Chondrocyte (in vitro differentiated cells): ENCODE measurements around the gene PWWP2B. TPM values are rescaled to one million over a fixed set of nuclear protein-coding genes. Genes with fewer than 3 reads are reported as not detected.

Experiments
- DNase-seq: peaks from one replicate; pipeline ENCODE4 v3.0.0; 2021; ENCODE audit warnings: mixed read lengths, low spot score
- H3K27ac Mint-ChIP-seq: one replicate; pipeline ENCODE4 v1.8.0; 2021; ENCODE audit warnings: mild to moderate bottlenecking, moderate library complexity, mixed read lengths; ENCODE audit not compliant: unreplicated experiment
- H3K27me3 Mint-ChIP-seq: 2 replicates; pipeline ENCODE4 v1.8.0; 2021; ENCODE audit warnings: low read depth, mixed read lengths
- H3K36me3 Mint-ChIP-seq: 2 replicates; pipeline ENCODE4 v1.8.0; 2021; ENCODE audit warnings: low read depth, mixed read lengths
- H3K4me1 Mint-ChIP-seq: 2 replicates; pipeline ENCODE4 v1.8.0; 2021; ENCODE audit warnings: low read depth, mild to moderate bottlenecking, mixed read lengths
- H3K4me3 Mint-ChIP-seq: one replicate; pipeline ENCODE4 v1.8.0; 2021; ENCODE audit warnings: mild to moderate bottlenecking, moderate library complexity, mixed read lengths; ENCODE audit not compliant: unreplicated experiment
- H3K9me3 Mint-ChIP-seq: 2 replicates; pipeline ENCODE4 v1.8.0; 2021; ENCODE audit warnings: low read depth, mixed read lengths
- CTCF ChIP-seq: fragments of 200-600 bp; sonication (generic); IDR thresholded peaks from 2 replicates; pipeline ENCODE4 v1.5.0; 2021; ENCODE audit warnings: antibody characterized with exemption, mild to moderate bottlenecking, moderate library complexity
- total RNA-seq: library from RNA; stranded (reverse); gene quantifications from 3 replicates; pipeline ENCODE4 v1.2.1, GENCODE V29; 2021

The PWWP2B gene
- total RNA-seq, 1 donor from 2014 or later: 13.2 TPM

- peaks cover 65% of the 10 kb centered on the region for H3K4me1 Mint-ChIP-seq
- TF ChIP-seq CTCF: no peak
Measured at GRCh38 chr10:132416566-132417256, 19.7 kb downstream of the PWWP2B start.

GRCh38 chr10:132417257-132417910, 20.4 kb downstream of the PWWP2B start:
- DNase-seq: no peak
- Mint-ChIP-seq H3K4me1 (peaks cover 65% of the 10 kb centered on the region), H3K27me3 (no peaks in the 10 kb centered on the region), H3K36me3 (peaks cover 5% of the 10 kb centered on the region), H3K4me3 (no peak overlapping the region), H3K27ac (no peak overlapping the region), H3K9me3 (no peaks in the 10 kb centered on the region)
- TF ChIP-seq CTCF: no peak

More at GRCh38 chr10:132416566-132417256, 19.7 kb downstream of the PWWP2B start:
- Mint-ChIP-seq H3K36me3 (peaks cover 5% of the 10 kb centered on the region), H3K27ac (no peak overlapping the region), H3K4me3 (no peak overlapping the region), H3K9me3 (no peaks in the 10 kb centered on the region), H3K27me3 (no peaks in the 10 kb centered on the region)
- DNase-seq: no peak

- no peak for TF ChIP-seq CTCF
- H3K9me3 Mint-ChIP-seq: no peaks in the 10 kb centered on the region
- no peaks in the 10 kb centered on the region for H3K27me3 Mint-ChIP-seq
- H3K4me3 Mint-ChIP-seq: no peak overlapping the region
- H3K27ac Mint-ChIP-seq: peak overlapping the region; percentile 57
- peaks cover 5% of the 10 kb centered on the region for H3K36me3 Mint-ChIP-seq
- DNase-seq: no peak
- H3K4me1 Mint-ChIP-seq: peaks cover 65% of the 10 kb centered on the region
Measured at GRCh38 chr10:132417957-132418441, 21.0 kb downstream of the PWWP2B start.

GRCh38 chr10:132418527-132419416, 21.8 kb downstream of the PWWP2B start:
- TF ChIP-seq CTCF: no peak
- Mint-ChIP-seq H3K9me3 (no peaks in the 10 kb centered on the region), H3K27me3 (no peaks in the 10 kb centered on the region), H3K4me3 (no peak overlapping the region), H3K4me1 (peaks cover 64% of the 10 kb centered on the region), H3K36me3 (peaks cover 5% of the 10 kb centered on the region), H3K27ac (peak overlapping the region; percentile 57)
- no peak for DNase-seq
